Measurements from ENCODE around the gene SLC35G6. TPM values are rescaled to one million over a fixed set of nuclear protein-coding genes. Genes with fewer than 3 reads are reported as not detected.

The SLC35G6 gene
- total and polyA plus RNA-seq, 2 of the 13 experiments (the other 11 are each of a cell fraction or from before 2014, with no cell fraction given), result 0.07 TPM; not detected in 1

DNA sequence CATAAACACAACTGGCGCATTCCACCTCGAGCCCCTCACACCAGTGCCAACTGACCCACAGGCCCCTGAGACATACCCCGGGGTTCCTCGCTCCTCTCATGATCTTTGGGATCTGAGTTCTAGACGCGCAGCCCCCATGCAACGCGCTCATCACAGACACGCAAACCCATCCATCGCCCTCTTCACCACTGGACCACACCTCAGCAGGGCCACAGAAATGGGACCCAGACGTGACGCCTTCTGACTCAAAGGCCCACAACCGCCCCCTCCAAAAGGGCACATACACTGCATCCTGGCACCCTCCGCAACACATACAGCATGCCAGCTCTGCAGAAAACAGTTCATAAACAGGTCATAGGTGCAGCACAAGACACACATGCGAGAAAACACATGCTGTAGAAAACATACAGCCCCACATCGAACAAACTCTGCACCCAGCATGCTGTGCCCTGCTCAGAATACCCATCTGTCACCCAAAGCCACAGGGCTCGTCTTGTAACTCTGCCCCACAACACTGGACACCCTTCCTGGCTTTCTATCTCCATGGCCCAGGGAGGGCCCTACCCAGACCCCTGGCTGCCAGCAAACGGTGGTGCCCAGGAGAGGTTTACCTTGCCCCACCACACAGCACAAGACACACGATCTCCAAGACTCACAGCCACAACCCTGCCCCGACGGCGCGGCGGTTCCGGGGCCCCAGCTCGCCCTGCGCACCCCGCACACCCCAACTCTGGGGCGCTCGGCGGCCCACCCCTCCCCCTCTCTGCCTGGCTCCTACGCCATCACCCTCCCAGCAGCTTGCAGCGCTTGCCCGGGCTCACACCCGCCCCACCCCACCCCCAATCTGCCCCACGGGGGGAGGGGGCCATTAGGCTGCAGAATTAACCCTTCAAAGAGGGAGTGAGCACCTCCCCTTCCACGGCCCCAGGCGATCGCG is 2.7 kb upstream of the SLC35G6 start (continued):
- TF ChIP-seq, protein P1, sequence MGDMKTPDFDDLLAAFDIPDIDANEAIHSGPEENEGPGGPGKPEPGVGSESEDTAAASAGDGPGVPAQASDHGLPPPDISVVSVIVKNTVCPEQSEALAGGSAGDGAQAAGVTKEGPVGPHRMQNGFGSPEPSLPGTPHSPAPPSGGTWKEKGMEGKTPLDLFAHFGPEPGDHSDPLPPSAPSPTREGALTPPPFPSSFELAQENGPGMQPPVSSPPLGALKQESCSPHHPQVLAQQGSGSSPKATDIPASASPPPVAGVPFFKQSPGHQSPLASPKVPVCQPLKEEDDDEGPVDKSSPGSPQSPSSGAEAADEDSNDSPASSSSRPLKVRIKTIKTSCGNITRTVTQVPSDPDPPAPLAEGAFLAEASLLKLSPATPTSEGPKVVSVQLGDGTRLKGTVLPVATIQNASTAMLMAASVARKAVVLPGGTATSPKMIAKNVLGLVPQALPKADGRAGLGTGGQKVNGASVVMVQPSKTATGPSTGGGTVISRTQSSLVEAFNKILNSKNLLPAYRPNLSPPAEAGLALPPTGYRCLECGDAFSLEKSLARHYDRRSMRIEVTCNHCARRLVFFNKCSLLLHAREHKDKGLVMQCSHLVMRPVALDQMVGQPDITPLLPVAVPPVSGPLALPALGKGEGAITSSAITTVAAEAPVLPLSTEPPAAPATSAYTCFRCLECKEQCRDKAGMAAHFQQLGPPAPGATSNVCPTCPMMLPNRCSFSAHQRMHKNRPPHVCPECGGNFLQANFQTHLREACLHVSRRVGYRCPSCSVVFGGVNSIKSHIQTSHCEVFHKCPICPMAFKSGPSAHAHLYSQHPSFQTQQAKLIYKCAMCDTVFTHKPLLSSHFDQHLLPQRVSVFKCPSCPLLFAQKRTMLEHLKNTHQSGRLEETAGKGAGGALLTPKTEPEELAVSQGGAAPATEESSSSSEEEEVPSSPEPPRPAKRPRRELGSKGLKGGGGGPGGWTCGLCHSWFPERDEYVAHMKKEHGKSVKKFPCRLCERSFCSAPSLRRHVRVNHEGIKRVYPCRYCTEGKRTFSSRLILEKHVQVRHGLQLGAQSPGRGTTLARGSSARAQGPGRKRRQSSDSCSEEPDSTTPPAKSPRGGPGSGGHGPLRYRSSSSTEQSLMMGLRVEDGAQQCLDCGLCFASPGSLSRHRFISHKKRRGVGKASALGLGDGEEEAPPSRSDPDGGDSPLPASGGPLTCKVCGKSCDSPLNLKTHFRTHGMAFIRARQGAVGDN (CRISPR knock-in tag; IDR thresholded peaks at IDR 0.05), result peak; percentile 52; the same call in 1 of the 2 replicates
- TF ChIP-seq, protein P2, sequence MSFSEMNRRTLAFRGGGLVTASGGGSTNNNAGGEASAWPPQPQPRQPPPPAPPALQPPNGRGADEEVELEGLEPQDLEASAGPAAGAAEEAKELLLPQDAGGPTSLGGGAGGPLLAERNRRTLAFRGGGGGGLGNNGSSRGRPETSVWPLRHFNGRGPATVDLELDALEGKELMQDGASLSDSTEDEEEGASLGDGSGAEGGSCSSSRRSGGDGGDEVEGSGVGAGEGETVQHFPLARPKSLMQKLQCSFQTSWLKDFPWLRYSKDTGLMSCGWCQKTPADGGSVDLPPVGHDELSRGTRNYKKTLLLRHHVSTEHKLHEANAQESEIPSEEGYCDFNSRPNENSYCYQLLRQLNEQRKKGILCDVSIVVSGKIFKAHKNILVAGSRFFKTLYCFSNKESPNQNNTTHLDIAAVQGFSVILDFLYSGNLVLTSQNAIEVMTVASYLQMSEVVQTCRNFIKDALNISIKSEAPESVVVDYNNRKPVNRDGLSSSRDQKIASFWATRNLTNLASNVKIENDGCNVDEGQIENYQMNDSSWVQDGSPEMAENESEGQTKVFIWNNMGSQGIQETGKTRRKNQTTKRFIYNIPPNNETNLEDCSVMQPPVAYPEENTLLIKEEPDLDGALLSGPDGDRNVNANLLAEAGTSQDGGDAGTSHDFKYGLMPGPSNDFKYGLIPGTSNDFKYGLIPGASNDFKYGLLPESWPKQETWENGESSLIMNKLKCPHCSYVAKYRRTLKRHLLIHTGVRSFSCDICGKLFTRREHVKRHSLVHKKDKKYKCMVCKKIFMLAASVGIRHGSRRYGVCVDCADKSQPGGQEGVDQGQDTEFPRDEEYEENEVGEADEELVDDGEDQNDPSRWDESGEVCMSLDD (CRISPR knock-in tag; IDR thresholded peaks at IDR 0.05; ENCODE audit: borderline replicate concordance), result peak; percentile 82
- TF ChIP-seq RNF2 (conservative IDR thresholded peaks at IDR 0.05; ENCODE audit: low read depth) (no peak), SKI (IDR thresholded peaks at IDR 0.05; ENCODE audit: partially characterized antibody) (no peak), POLR2AphosphoS5 (IDR thresholded peaks at IDR 0.05; ENCODE audit: low read depth, low read length) (0 out of 2 replicates have a peak, but pooled peaks have one; percentile 3), ZSCAN25 (CRISPR knock-in tag; IDR thresholded peaks at IDR 0.05) (peak; percentile 19; the same call in 1 of the 2 replicates), NRL (CRISPR knock-in tag; IDR thresholded peaks at IDR 0.05; ENCODE audit: borderline replicate concordance) (no peak; the same call in 1 of the 2 replicates), RFX1 (IDR thresholded peaks at IDR 0.05) (no peak), ZNF567 (CRISPR knock-in tag; IDR thresholded peaks at IDR 0.05; ENCODE audit: borderline replicate concordance) (0 out of 2 replicates have a peak, but pooled peaks have one; percentile 49), ZNF589 (CRISPR knock-in tag; conservative IDR thresholded peaks at IDR 0.05) (0 out of 2 replicates have a peak, but pooled peaks have one; percentile 39), MYC (CRISPR knock-in tag; IDR thresholded peaks at IDR 0.05; ENCODE audit: borderline replicate concordance) (peak; percentile 12; the same call in 1 of the 2 replicates)
- TF ChIP-seq, protein P3, sequence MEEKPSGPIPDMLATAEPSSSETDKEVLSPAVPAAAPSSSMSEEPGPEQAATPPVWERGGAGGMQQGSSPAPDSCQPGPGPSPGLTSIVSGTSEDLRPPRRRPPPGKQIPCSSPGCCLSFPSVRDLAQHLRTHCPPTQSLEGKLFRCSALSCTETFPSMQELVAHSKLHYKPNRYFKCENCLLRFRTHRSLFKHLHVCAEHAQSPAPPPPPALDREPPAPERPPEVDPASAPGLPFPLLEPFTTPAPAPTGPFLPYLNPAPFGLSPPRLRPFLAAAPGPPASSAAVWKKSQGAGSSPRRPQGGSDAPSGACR (CRISPR knock-in tag; IDR thresholded peaks at IDR 0.05), result 0 out of 2 replicates have a peak, but pooled peaks have one; percentile 49
- TF ChIP-seq, protein P4, sequence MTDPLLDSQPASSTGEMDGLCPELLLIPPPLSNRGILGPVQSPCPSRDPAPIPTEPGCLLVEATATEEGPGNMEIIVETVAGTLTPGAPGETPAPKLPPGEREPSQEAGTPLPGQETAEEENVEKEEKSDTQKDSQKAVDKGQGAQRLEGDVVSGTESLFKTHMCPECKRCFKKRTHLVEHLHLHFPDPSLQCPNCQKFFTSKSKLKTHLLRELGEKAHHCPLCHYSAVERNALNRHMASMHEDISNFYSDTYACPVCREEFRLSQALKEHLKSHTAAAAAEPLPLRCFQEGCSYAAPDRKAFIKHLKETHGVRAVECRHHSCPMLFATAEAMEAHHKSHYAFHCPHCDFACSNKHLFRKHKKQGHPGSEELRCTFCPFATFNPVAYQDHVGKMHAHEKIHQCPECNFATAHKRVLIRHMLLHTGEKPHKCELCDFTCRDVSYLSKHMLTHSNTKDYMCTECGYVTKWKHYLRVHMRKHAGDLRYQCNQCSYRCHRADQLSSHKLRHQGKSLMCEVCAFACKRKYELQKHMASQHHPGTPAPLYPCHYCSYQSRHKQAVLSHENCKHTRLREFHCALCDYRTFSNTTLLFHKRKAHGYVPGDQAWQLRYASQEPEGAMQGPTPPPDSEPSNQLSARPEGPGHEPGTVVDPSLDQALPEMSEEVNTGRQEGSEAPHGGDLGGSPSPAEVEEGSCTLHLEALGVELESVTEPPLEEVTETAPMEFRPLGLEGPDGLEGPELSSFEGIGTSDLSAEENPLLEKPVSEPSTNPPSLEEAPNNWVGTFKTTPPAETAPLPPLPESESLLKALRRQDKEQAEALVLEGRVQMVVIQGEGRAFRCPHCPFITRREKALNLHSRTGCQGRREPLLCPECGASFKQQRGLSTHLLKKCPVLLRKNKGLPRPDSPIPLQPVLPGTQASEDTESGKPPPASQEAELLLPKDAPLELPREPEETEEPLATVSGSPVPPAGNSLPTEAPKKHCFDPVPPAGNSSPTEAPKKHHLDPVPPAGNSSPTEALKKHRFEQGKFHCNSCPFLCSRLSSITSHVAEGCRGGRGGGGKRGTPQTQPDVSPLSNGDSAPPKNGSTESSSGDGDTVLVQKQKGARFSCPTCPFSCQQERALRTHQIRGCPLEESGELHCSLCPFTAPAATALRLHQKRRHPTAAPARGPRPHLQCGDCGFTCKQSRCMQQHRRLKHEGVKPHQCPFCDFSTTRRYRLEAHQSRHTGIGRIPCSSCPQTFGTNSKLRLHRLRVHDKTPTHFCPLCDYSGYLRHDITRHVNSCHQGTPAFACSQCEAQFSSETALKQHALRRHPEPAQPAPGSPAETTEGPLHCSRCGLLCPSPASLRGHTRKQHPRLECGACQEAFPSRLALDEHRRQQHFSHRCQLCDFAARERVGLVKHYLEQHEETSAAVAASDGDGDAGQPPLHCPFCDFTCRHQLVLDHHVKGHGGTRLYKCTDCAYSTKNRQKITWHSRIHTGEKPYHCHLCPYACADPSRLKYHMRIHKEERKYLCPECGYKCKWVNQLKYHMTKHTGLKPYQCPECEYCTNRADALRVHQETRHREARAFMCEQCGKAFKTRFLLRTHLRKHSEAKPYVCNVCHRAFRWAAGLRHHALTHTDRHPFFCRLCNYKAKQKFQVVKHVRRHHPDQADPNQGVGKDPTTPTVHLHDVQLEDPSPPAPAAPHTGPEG (CRISPR knock-in tag; IDR thresholded peaks at IDR 0.05), result no peak

All from HepG2 (cell line).